BLaER1 (cell line): ENCODE measurements around the gene MCCD1.
A peak's percentile ranks its signal among the peaks of the same experiment; 100 is the strongest.

Experiments used
- H3K27ac ChIP-seq: shearing (Covaris generic); formaldehyde crosslinking; 2 replicates; pipeline ENCODE4 v1.8.1; 2022
- H3K27me3 ChIP-seq: shearing (Covaris generic); formaldehyde crosslinking; 2 replicates; pipeline ENCODE4 v1.8.1; 2022
- H3K36me3 ChIP-seq: shearing (Covaris generic); formaldehyde crosslinking; 2 replicates; pipeline ENCODE4 v1.8.1; 2022
- H3K4me1 ChIP-seq: shearing (Covaris generic); formaldehyde crosslinking; 2 replicates; pipeline ENCODE4 v1.8.1; 2022
- H3K4me2 ChIP-seq: shearing (Covaris generic); formaldehyde crosslinking; 2 replicates; pipeline ENCODE4 v1.8.1; 2022
- H3K4me3 ChIP-seq: shearing (Covaris generic); formaldehyde crosslinking; 2 replicates; pipeline ENCODE4 v1.8.1; 2022
- H3K9ac ChIP-seq: shearing (Covaris generic); formaldehyde crosslinking; 2 replicates; pipeline ENCODE4 v1.8.1; 2022
- H3K9me3 ChIP-seq: shearing (Covaris generic); formaldehyde crosslinking; 2 replicates; pipeline ENCODE4 v1.8.1; 2022
- H4K20me1 ChIP-seq: shearing (Covaris generic); formaldehyde crosslinking; 2 replicates; pipeline ENCODE4 v1.8.1; 2022
- Cebpa-rat ChIP-seq: shearing (Covaris generic); IDR thresholded peaks from 2 replicates; pipeline ENCODE4 v1.8.1; 2022

The MCCD1 gene

DNA sequence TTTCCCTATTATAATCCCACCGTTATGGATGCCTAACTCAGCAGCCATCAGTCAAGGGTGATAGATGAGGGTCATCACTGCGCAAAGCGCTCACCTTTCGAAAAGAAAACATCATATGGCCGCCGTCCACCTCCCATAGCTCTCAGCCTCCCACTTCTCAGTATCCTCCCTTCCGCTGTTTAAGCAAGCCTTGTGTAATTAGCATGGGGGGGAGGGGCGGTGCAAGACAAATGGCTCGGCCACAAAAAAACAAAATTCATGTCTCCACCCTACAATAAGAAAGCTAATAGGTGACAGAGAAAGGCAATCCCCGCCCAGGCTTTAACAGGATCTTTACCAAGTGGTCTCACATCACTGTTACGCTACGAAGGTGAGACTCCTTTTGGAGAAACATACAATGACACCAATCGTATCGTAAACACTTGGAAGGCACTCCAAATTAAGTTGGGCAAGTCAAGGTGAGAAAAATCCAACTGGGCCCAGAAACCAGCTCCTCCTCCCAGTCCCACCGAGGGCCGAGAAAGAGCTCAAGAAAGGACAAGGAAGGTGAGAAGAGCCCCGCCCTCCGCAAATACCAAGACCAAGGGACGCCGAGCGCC, 12.4 kb downstream of the MCCD1 start:
- Histone ChIP-seq H3K9ac (peak overlapping the region; percentile 97), H3K4me1 (peaks cover 64% of the 10 kb centered on the region), H3K27ac (peak overlapping the region; percentile 97), H3K36me3 (peaks cover 46% of the 10 kb centered on the region), H3K4me3 (peak overlapping the region; percentile 87), H3K4me2 (peak overlapping the region; percentile 98), H3K27me3 (no peaks in the 10 kb centered on the region), H3K9me3 (no peaks in the 10 kb centered on the region), H4K20me1 (peaks cover 51% of the 10 kb centered on the region)
- no peak for TF ChIP-seq Cebpa-rat

DNA sequence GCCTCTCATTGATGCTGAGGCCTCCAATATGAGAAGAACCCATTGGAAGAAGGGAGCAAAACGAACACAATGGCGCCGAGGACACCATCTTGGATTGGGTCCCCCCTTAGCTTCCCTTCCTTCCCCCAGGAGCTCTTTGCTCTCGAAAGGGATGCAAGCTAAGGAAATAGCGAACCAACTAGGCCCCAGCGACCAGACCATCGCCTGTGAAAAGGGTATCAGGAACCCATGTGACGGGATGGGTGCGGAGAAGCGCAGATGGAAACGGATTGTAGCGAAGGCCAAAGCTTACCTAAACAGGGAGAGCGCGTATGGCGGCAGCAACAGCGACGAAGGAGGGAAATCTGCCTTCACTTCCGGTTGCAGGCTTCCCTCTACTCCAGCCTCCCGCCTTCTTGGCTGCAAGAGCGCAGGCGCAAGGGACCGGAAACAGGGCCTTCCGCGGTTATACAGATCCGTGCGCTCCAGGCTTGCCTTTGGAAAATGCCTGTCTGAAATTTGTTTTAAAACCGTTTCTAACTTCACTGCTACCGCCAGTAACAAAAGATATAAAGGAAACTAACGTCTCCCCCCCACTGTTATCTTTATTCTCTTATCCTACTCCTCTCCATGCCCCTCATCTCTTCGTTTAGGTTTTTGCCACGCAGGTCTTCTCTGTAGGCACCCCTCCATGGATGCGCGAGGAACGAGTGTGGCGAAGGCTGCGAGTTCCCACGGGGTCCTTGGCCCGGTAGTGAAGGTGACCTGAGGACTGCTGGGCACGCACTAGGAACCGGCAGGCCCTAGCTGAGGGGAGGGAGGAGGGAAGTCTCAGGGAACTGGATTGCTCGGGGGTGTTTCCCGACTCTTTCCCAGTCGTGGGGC, 13.1 kb downstream of the MCCD1 start, which contains the start of gene DDX39B:
Gene DDX39B (minus strand): TSS at position 346 of the 864 bp plus-strand sequence. CDS start 1,471 bp downstream, outside the sequence.
- peak within 1 kb of the TSS; percentile 98 for H3K4me2 ChIP-seq
- peaks cover 67% of the 10 kb centered on the region for H3K4me1 ChIP-seq
- peaks cover 43% of the 10 kb centered on the region for H4K20me1 ChIP-seq
- H3K9me3 ChIP-seq: no peaks in the 10 kb centered on the region
- no peak for TF ChIP-seq Cebpa-rat
- peak within 1 kb of the TSS; percentile 97 for H3K27ac ChIP-seq
- peak within 1 kb of the TSS; percentile 87 for H3K4me3 ChIP-seq
- peaks cover 39% of the 10 kb centered on the region for H3K36me3 ChIP-seq
- peak within 1 kb of the TSS; percentile 97 for H3K9ac ChIP-seq
- no peaks in the 10 kb centered on the region for H3K27me3 ChIP-seq

DNA sequence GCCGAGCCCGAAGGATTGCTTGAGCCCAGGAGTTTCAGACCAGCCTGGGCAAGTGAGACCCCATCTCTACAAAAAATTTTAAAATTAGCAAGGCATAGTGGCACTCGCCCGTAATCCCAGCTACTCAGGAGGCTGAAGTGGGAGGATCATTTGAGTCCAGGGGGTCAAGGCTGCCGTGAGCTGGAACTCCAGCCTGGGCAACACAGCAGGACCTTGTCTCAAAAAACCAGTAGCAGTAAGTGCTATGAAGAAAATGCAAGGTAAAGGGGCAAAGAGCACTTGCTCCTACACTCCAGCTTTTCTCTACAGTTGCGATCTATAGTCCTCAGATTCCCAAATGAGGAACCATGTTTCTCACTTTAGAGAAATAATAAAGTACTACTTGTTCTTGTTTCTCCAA, 14.9 kb downstream of the MCCD1 start:
- Histone ChIP-seq H3K4me1 (peaks cover 65% of the 10 kb centered on the region), H3K4me2 (peak overlapping the region; percentile 87), H3K9me3 (no peaks in the 10 kb centered on the region), H3K9ac (no peak overlapping the region), H3K27me3 (no peaks in the 10 kb centered on the region), H3K4me3 (no peak overlapping the region), H3K27ac (no peak overlapping the region), H4K20me1 (peaks cover 26% of the 10 kb centered on the region), H3K36me3 (peaks cover 21% of the 10 kb centered on the region)
- TF ChIP-seq Cebpa-rat: no peak

DNA sequence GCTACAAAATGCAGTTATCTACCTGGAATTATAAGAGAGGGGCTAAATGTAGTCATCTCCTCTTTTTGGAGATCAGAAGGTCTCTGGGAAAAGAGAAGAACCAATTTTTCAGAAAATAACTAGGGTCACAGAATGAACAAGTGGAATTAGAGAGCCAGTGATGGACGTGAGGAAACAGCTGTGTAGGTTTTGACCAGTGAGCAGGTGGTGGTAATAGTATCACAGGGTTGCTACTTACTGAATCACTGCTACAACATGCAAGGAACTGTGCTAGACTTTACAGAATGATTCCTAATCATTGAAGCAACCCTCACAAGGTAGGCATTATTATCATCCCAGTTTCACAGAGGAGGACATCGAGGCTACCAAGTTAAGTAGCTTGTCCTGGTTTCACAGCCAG, 15.9 kb downstream of the MCCD1 start:
- no peaks in the 10 kb centered on the region for H3K9me3 ChIP-seq
- H3K4me1 ChIP-seq: peaks cover 65% of the 10 kb centered on the region
- peaks cover 13% of the 10 kb centered on the region for H3K36me3 ChIP-seq
- H4K20me1 ChIP-seq: peaks cover 16% of the 10 kb centered on the region
- H3K9ac ChIP-seq: peak overlapping the region; percentile 61
- H3K27me3 ChIP-seq: no peaks in the 10 kb centered on the region
- H3K4me2 ChIP-seq: peak overlapping the region; percentile 93
- H3K4me3 ChIP-seq: no peak overlapping the region
- 0 out of 2 replicates have a peak overlapping the region, but pooled peaks have one; percentile 64 for H3K27ac ChIP-seq
- no peak for TF ChIP-seq Cebpa-rat

DNA sequence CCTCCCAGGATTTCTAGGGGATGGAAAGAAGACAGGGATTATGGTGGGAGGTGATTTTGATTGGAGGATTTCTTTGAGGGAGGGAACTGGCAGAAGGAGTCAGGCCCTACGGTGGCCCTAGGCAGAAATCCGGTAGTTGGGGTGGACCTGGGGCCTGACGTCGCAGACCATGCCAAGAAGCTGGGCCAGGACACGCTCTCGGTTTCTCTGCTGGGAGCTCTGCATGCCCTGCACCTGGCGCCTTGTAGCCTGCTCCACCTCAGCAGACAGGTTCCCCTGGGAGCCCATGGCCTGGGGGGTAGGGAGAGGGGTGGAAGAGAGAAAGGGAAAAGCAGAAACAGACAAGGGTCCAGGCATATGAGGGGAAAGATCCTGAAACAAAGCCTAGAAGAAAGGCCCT, 16.5 kb downstream of the MCCD1 start:
- H4K20me1 ChIP-seq: peaks cover 9% of the 10 kb centered on the region
- H3K27ac ChIP-seq: peak overlapping the region; percentile 64
- no peaks in the 10 kb centered on the region for H3K9me3 ChIP-seq
- peak overlapping the region; percentile 61 for H3K9ac ChIP-seq
- H3K4me1 ChIP-seq: peaks cover 65% of the 10 kb centered on the region
- peaks cover 8% of the 10 kb centered on the region for H3K36me3 ChIP-seq
- TF ChIP-seq Cebpa-rat: no peak
- H3K4me3 ChIP-seq: peak overlapping the region; percentile 63
- peak overlapping the region; percentile 93 for H3K4me2 ChIP-seq
- no peaks in the 10 kb centered on the region for H3K27me3 ChIP-seq

DNA sequence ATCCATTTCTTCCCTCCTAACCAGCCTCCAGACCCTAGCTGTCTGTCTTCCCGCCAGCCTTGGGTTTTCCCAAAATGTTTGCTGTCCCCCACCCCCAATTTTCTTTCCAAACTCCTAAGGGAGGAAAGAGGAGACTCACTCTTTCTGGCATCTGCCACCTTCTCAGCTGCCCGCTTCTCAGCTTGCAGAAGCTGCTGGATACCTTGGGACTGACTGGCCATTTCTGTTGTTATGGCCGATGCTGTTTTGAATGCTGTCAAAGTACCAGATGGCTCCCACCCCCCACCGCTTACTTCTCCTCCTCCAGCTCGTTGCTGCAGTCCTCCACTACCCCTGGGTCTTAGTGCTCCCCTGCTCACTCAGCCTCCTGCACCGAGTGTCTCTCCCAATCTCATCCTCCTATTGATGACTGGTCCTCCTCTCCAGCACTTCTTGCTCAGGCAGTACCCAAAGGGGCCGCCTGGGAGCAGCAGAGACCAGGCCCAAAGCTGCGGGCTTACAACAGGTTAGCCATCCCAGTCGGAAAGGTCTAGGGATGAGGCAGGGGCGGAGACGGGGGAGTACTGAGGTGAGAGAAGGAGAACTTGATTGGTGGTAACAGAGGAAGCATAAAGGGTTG, 17.7 kb downstream of the MCCD1 start, which contains the start of gene ATP6V1G2:
Gene ATP6V1G2 (minus strand): TSS at position 270 of the 619 bp plus-strand sequence. CDS start 49 bp downstream, at position 221.
- Histone ChIP-seq H3K4me3 (peak within 1 kb of the TSS; percentile 63), H3K9ac (peak within 1 kb of the TSS; percentile 78), H3K4me2 (peak within 1 kb of the TSS; percentile 93), H3K4me1 (peaks cover 73% of the 10 kb centered on the region), H3K9me3 (no peaks in the 10 kb centered on the region), H3K27me3 (no peaks in the 10 kb centered on the region), H3K36me3 (peaks cover 12% of the 10 kb centered on the region; the same call in 1 of the 2 replicates), H4K20me1 (no peaks in the 10 kb centered on the region), H3K27ac (peak within 1 kb of the TSS; percentile 84)
- no peak for TF ChIP-seq Cebpa-rat

DNA sequence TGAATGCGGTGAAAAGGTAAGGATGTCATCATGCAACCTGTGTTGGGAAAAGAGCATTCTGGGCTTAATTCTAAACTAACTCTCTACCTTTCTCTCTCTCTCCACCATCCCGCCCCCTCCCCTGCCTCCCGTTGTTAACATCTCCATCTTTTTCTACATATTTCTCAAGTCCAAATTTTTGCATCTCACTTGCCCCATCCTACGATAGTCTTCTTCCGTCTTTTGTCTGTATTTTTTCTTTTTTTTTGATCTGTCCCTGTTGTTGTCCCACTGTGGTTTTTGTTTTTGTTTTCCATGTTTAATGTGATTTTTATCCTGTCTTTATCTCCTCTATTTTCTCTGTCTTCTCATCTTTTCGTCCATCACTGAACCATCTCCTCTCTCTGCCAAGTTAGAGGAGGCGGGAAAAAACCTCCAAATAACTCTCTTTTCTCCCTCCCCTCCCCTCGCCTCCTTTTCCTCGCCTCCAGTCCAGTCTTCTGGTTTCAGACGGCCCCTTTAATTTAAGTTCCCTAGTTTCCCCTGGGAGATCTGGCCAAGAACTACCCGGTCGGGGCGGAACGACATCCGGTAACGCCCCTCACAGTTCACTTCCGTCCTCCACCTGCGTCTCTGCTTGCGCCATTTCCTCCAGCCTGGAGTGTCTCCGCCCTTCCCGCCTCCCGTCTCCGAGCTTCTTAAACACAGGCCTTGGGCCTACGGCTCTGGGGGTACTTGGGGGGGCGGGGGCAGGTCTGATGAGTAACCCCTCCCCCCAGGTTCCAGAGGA, 18.4 kb downstream of the MCCD1 start, which contains the start of gene NFKBIL1:
Gene NFKBIL1 (plus strand): TSS at position 651 of the 769 bp plus-strand sequence. CDS start 87 bp downstream, at position 738.
- peak within 1 kb of the TSS; percentile 84 for H3K27ac ChIP-seq
- H4K20me1 ChIP-seq: no peaks in the 10 kb centered on the region
- peaks cover 12% of the 10 kb centered on the region; the same call in 1 of the 2 replicates for H3K36me3 ChIP-seq
- H3K9me3 ChIP-seq: no peaks in the 10 kb centered on the region
- H3K4me3 ChIP-seq: peak within 1 kb of the TSS; percentile 63
- H3K4me1 ChIP-seq: peaks cover 79% of the 10 kb centered on the region
- TF ChIP-seq Cebpa-rat: peak; percentile 68
- peak within 1 kb of the TSS; percentile 78 for H3K9ac ChIP-seq
- peak within 1 kb of the TSS; percentile 93 for H3K4me2 ChIP-seq
- no peaks in the 10 kb centered on the region for H3K27me3 ChIP-seq

DNA sequence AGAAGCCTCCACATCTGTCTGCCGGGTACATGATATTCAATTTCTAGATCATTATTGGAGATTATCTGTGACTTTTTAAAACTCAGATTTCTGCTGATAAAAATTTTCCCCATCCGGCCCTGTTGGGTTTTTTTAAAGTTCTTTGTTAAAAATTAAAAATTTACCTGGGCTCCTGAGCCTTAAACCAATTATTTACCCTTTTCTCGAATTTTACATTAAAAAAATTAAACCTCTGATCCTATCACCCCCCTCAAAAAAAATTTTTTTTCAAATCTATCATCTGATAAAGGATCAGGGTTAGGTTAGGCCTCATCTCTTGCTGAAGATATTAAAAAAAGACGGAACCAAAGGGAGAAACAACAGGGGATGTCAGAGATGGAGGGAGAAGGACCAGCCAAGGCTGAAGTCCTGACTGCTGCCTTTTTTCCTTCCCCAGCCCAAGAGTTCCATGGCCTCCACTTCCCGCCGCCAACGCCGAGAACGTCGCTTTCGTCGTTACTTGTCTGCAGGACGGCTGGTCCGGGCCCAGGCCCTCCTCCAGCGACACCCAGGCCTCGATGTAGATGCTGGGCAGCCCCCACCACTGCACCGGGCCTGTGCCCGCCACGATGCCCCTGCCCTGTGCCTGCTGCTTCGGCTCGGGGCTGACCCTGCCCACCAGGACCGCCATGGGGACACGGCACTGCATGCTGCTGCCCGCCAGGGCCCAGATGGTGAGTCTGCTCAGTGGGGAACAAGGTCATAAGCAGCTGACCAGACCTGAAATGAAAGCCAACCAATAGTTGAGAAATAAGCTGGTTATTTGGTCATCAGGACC, 19.2 kb downstream of the MCCD1 start:
- Histone ChIP-seq H3K27ac (peak overlapping the region; percentile 84), H3K9me3 (no peaks in the 10 kb centered on the region), H3K27me3 (no peaks in the 10 kb centered on the region), H3K4me1 (peaks cover 75% of the 10 kb centered on the region), H3K4me2 (peak overlapping the region; percentile 93), H3K9ac (peak overlapping the region; percentile 78), H3K36me3 (peaks cover 14% of the 10 kb centered on the region), H3K4me3 (peak overlapping the region; percentile 63), H4K20me1 (no peaks in the 10 kb centered on the region)
- TF ChIP-seq Cebpa-rat: no peak
